ENCODE measurements around the gene NHSL1.

GRCh38 chr6:138529478-138529877, 30.2 kb upstream of the NHSL1 start:
- TF ChIP-seq CTCF (IDR thresholded peaks at IDR 0.05; ENCODE audit: control extremely low read depth in 1 of 3, insufficient read depth in 1 of 3, low read depth in 1 of 3, low read length in 3 of 3) = peak in 2 of 3 experiments; percentile 24 to 30; a peak in 2 of 4 replicates
- TF ChIP-seq SIN3A (conservative IDR thresholded peaks at IDR 0.05 in 1 of 2, IDR thresholded peaks at IDR 0.05 in 1 of 2; ENCODE audit: low read depth in 1 of 2, low read length in 2 of 2) = no peak
- no peak for TF ChIP-seq POLR2AphosphoS5 (IDR thresholded peaks at IDR 0.05; ENCODE audit: low read depth, low read length)
